HG03460 (cell line): ENCODE measurements around the gene KLHL21.
"Not testable (repeated sequence)": the region's sequence is repeated elsewhere in the genome, so short reads cannot be mapped to it uniquely, and the experiment has no call there.

ENCODE experiments used
- ATAC-seq: cut with Tn5 transposase; IDR thresholded peaks from one replicate; pipeline ENCODE4 v1.9.1; 2021; ENCODE audit not compliant: unreplicated experiment

The KLHL21 gene

GRCh38 chr1:6600410-6601048, 2.1 kb downstream of the KLHL21 start:
- no peak for ATAC-seq

GRCh38 chr1:6599991-6600390, 2.7 kb downstream of the KLHL21 start:
- ATAC-seq, result not testable (repeated sequence)

DNA sequence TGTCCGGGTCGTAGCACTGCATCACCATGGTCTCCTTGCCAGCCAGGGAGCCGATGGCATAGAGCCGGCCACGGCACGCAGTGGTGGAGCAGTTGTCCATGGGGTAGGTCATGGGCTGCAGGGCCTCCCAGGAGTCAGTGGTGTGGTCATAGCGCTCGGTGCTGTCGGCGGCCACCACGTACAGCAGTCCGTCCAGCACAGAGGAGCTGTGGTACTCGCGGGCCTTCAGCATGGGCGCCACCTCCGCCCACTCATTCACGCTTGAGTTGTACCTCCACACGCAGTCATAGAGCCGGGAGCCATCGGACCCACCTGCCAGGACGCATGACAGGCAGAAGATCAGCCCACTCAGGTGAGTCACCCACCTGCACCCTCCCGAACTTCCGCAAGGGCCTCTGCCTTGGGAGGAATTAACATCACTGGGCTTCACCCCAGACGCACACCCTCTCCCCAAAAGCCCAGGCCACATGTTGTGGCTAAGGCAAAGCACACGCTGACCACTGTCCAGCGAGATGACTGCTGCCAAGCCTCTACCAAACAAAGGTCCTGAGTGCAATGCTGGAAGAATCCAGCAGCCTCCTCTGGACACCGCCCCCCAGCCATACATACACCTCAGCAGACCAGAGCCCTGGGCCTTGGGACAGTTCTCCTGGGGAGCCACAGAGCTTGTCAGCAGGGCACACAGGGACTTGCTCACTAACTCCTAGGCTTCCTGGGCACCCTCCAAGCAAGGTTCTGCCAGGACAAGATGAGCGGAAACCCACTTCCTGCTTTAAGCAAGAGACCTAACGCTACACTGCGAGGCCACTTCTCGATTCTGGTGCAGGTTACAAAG, 3.3 kb downstream of the KLHL21 start:
- no peak for ATAC-seq

- ATAC-seq, result no peak
These were observed 4.9 kb downstream of the KLHL21 start for GRCh38 chr1:6597777-6598131.

GRCh38 chr1:6596886-6597776, 5.5 kb downstream of the KLHL21 start:
- ATAC-seq, result no peak

- ATAC-seq, result no peak
These were observed 6.3 kb downstream of the KLHL21 start for GRCh38 chr1:6596351-6596750.

DNA sequence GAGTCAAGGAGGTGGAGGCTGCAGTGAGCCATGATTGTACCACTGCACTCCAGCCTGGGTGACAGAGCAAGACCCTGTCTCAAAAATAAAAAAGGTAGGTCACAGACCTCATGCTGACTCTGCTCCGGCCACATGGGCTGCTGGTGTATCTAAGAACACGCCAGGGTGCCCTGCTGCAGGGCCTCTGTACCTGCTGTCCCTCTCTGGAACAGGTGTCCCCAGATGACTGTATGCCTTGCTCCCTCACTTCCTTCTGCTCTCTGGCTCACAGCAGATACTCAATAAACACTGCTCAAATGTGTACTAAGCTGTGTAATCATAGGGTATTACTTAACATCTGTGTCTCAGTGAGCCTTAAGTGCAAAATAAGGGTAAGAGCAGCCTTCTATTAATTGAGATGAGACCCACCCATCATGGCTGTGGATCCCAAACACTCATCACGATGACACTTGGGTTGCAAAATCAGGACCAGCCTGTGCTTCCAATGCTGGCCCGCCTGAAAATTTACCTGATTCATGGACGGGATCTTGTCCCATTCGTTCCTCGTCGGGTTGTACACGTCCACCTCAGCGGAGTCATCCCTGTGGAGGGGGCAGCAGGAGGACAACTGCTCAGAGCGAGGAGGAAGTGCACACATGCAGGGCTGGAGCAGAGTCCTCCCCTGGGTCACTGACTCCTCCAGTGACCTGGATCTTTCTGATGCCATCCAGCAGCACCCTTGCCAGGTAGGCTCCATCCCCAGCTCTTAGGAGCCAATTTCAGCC, 7.5 kb downstream of the KLHL21 start:
- no peak for ATAC-seq

DNA sequence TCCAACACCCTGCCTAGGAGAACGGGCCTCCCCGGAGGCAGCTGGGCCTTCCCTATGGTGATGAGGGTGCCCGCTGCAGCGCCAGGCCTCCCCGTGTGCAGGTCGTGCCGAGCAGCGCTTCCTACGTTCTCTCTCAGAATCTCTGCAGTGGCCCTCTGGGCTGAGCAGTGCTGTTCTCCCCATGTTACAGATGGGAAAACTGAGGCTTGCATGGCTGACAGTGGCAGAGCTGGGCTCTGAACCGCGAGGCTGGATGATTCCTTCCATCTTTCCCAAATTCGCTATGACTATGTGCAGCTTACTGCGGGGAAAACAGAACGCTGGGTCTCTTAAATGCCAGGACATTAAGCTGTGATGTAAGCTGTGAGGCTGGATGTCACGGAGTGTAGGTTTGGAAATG, 8.9 kb downstream of the KLHL21 start:
- ATAC-seq, result no peak

GRCh38 chr1:6592865-6593593, 9.6 kb downstream of the KLHL21 start:
- ATAC-seq, result no peak

GRCh38 chr1:6592441-6592840, 10.2 kb downstream of the KLHL21 start:
- no peak for ATAC-seq

GRCh38 chr1:6591644-6592043, 11.0 kb downstream of the KLHL21 start:
- no peak for ATAC-seq

DNA sequence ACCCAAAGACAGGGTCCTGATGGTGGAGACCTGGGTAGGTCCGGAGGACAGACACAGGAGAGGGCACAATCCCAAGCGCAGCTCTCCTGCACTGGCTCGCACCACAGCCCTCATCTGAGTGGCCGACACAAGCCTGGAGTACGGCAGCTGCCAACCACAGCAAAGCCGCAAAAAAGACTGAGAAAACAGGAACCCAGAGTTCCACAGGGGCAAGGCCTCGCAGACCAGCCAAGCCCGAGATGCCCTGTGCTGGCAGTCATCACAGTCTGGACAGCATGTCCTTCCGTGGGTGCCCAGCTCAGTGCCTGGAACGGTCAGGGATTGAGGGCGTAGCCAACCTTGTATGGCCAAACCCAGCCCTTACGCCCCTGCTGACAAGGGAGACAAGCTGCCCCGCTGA, 11.4 kb downstream of the KLHL21 start:
- no peak for ATAC-seq

GRCh38 chr1:6590046-6590445, 12.6 kb downstream of the KLHL21 start:
- ATAC-seq, result no peak

DNA sequence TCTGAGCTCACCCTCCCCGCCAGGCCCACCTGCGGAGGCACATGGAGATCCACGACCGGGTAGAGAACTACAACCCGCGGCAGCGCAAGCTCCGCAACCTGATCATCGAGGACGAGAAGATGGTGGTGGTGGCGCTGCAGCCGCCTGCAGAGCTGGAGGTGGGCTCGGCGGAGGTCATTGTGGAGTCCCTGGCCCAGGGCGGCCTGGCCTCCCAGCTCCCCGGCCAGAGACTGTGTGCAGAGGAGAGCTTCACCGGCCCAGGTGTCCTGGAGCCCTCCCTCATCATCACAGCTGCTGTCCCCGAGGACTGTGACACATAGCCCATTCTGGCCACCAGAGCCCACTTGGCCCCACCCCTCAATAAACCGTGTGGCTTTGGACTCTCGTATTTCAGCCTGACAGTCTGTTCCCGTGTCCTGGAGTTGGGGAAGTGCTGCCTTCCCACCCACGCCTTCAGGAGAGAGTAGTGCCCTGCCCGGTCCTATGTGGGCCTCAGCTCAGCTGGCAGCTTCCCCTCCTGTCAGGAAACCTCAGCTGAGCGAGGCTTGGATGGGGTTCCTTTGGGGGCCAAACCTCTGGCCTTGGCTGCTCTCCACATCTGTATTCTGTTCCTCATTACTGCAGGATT, 13.7 kb downstream of the KLHL21 start:
- no peak for ATAC-seq

GRCh38 chr1:6588128-6588892, 14.4 kb downstream of the KLHL21 start:
- ATAC-seq, result no peak

DNA sequence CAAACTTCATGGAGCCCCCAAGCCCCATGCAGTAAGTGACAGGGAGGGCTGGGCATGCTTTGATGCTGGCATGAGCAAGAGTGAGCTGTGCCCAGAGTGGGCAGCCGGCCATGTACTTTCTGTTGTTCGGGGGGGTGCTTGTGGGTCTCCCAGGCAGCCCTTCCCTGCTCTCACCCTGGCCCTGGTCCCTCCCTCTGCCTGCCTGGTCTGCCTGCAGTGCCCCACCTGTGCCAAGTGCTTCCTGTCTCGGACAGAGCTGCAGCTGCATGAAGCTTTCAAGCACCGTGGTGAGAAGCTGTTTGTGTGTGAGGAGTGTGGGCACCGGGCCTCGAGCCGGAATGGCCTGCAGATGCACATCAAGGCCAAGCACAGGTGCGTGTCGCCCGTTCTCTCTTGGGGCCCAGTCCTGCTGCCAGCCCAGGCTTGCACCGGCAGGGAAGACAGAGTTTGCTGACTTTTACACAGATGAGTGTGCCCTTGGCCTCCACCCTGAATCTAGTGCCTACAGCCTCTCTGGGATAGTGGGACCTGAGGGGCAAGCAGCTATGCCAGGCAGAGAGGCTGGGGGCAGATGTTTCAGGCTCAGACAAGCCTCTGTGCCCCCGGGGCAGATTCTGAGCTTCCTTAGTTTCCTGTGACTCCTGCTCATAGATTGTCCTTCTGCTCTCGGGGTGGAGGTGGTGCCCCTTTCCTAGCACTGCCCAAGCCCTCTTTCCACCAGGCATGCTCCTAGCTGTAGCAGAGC, 15.2 kb downstream of the KLHL21 start:
- no peak for ATAC-seq

DNA sequence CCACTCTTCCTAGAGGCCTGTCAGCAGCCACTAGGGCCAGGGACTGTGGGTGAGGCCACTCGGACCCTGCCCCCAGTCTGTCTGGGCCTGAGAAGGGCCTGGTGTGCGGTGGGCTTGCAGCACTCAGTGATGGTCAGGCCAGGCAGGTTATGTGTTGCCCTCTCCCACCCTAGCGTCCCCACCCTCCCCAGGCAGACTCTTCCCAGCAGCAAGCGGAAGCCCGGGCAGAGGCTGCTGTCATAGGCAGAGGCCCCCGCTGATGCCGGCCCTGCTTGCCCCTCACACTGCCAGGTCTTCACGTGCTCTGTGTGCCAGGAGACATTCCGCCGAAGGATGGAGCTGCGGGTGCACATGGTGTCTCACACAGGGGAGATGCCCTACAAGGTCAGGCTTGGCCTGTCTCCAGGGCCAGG, 16.3 kb downstream of the KLHL21 start:
- ATAC-seq, result no peak

DNA sequence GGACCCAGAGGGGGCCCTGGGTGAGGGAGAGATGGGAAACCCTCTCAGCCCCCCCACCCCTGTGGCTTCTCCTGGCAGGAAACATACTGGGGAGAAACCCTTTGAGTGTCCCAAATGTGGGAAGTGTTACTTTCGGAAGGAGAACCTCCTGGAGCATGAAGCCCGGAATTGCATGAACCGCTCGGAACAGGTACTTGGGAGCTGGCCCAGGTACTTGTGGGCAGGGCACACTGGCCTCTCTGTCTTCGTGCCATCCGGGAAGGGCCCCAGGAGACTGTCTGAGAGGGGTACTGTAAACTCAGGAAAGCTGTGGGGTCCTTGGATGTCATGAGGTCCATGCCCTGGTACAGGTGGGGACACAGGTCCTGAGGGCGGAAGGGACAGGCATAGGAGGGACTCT, 16.8 kb downstream of the KLHL21 start:
- ATAC-seq, result no peak
